HG02938 (cell line): ENCODE measurements around the gene PPIL3.

Source experiments
- ATAC-seq: cut with Tn5 transposase; IDR thresholded peaks from one replicate; pipeline ENCODE4 v1.9.1; 2021; ENCODE audit warnings: mild to moderate bottlenecking, moderate library complexity; ENCODE audit not compliant: unreplicated experiment

Gene PPIL3

DNA sequence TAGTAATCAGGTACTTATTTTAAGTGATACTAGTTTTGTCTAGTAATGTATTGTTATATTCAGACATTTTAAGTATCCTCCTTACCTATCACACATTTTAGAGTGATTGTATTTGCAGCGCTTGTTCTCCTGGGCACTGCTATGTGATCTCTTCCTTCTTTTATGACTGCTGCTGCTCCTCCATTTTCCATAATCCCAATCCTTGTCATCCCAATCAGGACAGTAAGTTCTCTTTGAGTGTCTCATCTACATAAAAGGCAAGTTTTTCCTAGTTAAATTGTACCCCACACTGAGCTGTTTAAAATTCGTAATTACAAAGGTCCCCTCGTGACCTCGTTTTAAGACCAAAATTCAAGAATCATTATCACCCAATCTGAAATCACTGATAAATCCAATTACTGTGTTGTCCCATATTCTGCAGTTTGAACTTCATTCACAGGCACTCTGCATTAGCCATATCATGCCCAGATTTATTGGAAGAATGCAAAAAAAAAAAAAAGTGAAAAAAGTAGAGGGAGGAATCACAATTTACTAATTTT lies 27.2 kb downstream of the PPIL3 start:
- ATAC-seq = no peak

DNA sequence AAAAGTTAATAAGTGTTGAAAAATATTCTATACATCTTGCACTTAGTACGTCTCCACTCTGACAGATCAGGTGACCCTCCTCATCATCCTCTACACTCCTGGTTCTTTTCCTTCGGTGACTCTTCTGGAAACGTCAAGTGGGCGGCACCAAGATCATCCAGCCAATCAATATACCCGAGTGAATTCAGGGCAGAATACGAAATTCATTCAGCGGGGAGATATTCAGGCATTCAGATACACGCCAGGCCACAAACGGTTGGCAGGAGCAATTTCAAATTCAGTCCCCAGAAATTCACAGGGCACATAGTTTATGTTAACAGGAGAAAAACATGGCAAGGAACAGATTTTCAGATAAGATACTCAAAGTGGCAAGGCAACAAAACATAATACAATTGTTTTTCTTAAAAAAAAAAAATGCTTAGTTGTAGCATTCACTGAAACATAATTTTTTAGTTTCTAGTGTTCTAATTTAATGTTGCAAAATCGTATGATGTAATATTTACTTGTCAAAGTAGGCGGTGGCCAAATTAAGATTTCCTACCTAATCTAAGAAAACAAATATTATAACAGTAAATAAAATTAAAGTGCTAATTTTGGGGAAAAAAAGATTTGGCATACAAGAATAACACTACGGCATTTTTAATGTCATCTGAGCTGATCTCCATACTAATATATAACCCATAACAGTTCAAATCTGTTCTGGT lies 28.6 kb downstream of the PPIL3 start:
- ATAC-seq = no peak

DNA sequence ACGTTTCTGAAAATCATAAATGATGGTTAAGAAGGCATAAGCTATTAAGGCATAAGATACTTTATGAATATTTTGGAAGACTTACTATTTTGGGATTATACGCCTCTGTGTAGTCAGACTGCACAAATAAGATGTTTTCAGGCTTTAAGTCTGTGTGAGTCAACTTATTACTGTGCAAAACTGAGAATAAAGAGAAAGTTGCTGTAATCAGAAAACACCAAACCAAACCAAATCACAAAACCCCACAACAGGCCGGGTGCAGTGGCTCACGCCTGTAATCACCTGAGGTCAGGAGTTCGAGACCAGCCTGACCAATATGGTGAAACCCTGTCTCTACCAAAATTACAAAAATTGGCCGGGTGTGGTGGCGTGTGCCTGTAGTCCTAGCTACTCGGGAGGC lies 32.1 kb downstream of the PPIL3 start:
- no peak for ATAC-seq

DNA sequence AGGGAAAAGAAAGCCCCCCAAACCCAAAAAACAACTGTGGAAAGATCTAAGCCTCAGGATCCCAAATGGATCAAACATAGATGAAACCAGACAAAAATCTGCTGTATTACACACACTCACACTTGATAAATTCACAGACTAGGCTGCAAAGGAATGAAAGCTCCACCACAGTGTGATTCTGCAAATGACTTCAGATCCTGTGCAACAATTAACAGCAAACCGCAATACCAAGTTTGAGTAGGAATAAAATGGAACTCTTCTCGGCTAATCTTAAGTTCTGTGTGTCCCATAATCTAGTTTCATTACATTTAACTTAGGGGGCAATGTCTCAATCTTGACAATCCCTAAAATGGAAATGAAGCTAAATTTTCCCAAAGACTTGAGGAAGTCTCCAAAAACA lies 36.3 kb downstream of the PPIL3 start:
- no peak for ATAC-seq

DNA sequence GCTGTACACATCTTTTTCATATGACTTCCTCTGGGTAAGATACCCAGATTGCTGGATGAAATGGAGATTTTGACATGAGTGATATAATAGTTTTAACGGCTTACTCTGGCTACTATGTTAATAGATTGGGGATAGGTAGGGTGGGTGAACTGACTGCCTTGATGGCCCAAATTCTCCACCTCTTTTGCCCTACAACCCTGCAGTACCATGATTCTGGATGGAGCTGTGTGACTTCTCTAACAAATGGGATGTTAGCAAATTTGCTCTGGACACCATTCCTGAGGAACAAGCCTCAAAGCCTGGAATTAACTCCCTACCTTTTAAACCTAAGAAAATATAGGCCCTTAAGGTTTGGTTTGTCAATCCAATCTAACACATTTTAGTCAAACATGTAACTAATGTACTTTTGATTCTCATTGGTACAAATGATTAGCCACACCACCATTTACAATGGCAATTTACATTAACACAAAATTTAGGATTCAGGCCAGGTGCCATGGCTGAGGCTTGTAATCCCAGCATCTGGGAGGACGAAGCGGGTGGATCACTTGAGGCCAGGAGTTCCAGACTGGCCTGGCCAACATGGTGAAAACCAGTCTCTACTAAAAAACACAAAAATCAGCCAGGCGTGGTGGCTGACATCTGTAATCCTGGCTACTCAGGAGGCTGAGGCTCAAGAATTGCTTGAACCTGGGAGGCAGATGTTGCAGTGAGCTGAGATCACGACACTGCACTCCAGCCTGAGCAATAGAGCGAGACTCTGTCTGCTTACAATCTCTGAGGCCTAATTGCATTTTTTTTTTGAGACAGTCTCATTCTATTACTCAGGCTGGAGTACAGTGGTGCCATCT lies 37.3 kb downstream of the PPIL3 start:
- ATAC-seq = no peak

DNA sequence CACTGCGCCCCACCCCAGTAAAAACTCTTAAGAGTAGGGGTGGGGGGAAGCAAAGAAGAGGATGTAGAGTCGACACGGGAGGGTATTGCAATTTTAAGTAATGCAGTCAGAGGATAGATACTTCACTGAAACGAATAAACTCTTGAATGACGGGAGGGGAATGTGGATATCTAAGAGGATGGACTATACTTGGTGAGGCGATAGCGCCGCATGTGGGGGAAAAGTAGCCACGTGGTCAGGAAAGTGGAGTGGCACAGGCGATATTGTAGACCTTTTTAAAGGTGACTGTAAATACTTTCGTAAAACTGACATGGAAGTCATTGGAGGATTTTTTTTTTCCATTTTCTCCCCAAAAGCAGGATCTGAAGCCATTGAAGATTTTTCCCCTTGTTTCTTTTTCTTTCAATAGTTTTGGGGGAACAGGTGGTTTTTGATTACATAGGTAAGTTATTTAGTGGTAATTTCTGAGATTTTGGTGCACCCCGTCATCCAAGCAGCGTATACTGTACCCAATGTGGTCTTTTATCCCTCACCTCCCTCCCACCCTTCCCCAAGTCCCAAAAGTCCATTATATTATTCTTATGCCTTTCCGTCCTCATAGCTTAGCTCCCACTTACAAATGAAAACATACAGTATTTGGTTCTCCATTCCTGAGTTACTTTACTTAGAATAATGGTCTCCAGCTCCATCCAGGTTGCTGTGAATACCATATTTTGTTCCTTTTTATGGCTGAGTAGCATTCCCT lies 38.2 kb downstream of the PPIL3 start:
- ATAC-seq = no peak

DNA sequence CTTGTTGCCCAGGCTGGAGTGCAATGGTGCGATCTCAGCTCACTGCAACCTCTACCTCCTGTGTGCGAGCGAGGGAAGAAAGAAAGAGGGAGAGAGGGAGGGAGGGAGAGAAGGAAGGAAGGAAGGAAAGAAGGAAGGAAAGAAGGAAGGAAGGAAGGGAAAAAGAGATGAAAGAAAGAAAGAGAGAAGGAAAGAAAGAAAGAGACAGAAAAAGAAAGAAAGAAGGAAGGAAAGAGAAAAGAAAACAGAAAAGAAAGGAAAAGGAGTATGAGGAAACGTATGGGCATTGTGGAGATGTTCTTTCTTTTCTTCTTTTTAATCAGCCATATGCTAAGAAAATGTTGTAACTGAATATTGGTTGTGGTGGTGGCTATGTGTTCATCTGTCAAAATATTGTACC lies 40.9 kb downstream of the PPIL3 start:
- no peak for ATAC-seq

DNA sequence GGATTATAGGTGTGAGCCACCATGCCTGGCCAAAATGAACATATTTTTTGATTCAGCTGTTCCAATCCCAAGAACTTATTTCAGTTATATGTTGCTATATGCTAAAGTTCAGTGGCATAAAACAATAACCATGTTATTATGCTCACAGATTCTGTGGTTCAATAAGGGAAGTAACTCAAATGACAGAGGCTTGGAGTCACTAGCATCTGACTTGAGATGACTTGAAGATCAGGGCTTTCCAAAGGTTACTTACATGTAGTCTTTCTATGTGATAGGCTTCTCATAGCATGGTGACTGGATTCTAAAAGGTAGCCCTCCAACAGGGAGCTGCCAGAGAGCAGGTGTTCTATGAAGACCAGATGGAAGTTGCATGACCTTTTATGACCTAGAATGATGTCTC lies 41.6 kb downstream of the PPIL3 start:
- no peak for ATAC-seq

DNA sequence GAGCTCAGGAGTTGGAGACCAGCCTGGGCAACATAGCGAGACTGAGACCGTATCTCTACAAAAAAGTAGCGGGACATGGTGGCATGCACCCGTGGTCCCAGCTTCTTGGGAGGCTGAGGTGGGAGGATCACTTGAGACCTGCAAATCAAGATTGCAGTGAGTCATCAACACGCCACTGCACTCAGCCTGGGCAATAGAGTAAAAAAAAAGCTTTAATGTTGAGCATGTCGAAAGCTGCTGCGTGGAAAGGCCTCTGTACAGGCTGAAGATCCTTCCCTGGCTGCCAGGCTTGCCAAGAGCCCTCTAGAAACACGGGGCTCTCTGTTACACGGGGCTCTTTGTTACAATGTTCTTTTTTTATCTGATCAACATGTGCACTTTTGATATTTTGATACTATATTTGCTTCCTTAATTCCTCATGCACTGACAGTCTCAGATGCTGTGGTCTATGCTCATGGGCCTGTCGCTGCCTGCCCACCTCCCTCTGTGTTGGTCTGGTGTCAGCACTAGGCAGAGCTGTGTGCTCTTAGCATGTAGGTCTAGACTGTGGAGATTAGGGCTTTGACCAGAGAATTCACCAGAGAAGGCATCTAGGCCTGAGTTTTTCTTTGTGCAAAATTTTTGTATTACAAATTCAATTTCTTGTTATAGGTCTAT lies 43.1 kb downstream of the PPIL3 start:
- ATAC-seq = no peak

DNA sequence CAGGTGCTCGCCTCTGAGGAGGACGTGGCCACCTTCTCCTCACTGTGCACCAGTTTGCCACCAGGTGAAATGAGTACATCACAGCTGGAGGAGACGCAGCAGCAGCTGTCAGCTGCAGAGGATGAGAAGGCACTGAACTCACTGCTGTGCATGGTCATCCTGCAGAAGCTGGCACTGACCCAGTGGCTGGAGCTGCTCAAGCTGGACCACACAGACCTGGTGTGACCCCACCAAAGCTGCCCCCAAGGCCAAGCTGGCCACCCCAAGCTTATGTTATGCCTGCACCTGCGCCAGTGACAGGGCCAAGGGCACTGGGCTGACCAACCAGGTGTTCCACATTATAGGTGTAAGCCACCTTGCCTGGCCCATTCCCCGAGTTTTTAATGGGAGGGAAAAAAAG lies 43.7 kb downstream of the PPIL3 start:
- no peak for ATAC-seq

DNA sequence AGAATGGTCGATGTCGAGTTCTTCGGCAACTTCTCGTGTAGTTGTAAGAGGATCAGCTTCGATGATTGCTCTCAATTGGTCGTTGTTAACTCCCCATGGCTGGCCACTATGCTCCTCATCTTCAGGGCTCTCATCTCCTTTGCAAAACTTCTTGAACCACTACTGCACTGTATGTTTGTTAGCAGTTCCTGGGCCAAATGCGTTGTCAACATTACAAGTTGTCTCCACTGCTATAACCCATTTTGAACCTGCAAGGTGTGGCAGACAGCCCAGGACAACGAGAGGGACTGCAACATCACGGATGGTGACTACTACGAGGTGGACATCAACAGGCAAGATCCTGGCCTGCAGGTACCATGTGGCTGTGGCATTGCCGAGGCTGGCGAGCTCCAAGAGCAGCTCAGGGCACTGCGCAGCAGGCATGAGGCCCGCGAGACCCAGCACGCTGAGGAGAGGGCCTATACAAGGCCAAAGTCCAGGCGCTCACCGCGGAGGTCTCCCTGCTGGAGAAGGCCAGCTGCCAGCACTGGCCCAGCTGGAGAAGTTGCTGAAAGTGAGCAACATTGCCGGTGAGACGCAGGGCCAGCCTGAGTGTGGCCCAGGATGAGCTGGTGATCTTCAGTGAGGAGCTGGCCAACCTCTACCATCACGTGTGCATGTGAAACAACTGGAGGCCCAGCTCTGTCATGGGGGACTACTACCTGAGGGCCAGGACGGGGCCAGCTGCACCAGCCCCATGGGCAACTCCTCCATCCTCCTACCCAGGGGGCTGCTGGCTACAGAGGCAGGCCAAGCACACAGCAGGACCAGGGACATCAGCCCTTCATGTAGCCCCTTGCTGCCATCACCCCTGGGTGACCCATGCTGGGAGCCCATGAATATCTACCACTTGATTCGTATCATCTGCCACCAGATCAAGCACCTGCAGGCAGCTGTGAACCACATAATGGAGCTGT lies 44.6 kb downstream of the PPIL3 start:
- ATAC-seq = no peak

DNA sequence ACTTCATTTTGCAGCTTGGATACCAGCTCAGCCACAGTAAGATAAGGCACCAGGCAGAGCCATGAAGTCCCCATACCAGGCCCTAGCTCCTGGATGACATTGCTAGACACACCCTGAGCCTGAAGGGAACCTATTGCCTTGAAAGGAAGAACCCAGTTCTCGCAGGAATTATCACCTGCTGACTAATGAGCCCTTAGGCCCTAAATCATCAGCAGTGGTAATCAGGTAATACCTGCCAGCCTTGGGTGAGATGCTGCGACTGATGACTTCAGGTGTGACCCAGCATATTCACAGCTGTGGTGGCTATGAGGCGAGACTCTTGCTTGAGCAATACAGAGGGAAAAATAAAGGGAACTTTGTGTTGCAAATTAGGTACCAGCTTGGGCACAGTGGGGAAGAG lies 49.4 kb downstream of the PPIL3 start:
- no peak for ATAC-seq

DNA sequence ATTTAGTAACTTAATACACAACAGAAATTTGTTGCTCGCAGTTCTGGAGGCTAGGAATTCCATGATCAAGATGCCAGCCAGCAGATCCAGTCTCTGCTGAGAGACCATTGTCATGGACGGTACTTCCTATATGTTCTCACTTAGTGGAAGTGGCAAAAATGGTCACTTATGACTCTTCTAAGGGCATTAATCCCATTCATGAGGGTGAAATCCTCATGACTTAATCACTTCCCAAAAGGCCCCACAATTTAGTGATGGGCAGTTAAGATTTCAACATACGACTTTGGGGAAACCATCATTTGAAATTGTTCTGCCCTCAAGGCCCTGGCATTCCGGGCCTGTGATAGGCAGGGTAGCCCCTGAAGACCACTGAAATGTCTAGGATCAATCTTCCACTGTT lies 54.2 kb downstream of the PPIL3 start:
- ATAC-seq = no peak

DNA sequence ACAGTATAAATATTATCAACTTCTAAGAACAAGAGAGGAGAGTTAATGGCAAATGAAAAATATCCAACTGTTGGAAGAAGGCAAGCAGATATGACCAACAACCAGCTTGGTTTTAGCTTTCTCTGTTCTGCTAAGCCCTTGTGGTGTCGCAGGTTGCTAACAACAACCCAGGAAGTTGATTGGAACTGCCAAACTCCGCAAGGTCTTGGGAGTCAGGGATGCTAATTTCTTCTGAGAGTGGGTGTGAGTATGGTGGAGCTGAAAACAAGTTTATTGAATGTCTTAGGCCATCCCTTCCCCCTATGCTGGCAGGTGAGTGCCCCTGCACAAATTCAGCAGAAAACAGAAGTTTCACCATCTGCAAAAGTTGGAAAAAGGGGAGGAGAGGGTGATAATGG lies 59.6 kb downstream of the PPIL3 start:
- ATAC-seq = no peak

DNA sequence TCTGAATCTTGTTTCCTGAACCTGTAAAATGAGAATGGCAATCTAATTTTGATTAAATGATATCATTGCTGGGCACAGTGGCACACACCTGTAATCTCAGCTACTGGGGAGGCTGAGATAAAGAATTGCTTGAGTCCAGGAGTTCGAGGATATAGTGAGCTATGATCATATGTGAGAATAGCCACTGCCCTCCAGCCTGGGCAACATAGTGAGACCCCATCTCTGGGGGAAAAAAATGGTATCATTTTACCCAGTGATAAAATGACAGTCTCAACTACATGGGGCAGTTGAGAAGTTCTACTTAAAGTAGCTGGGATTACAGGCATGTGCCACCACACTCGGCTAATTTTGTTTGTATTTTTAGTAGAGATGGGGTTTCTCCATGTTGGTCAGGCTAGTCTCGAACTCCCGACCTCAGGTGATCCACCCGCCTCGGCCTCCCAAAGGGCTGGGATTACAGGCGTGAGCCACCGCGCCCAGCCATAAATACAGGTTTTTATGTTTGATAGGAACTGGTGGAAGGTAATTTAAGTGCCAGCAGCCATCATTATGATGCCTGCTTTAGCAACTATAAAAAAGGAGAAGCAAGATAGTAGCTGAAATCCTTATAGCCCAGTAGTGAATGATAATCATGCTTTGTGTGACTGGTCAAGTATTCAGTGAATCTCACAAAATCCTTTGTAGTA lies 60.2 kb downstream of the PPIL3 start:
- no peak for ATAC-seq

DNA sequence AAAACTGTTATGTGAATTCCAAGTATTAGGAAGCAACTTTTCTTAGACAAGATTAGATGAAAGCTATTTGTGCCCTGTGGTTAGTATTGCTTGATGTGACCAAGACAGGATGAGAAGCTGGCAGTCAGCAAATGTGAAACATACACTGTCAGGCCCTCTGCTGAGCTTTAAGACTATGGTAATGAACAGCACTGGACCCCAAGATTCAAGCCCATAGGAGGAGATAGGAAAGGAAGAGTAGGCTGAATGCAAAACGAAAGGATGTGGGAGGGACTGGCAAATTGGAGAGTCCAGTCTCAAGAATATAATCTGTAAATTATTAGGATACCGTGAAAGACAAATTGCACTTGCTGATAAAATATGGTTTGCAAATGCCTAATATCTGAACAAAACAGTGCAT lies 60.8 kb downstream of the PPIL3 start:
- ATAC-seq = no peak

DNA sequence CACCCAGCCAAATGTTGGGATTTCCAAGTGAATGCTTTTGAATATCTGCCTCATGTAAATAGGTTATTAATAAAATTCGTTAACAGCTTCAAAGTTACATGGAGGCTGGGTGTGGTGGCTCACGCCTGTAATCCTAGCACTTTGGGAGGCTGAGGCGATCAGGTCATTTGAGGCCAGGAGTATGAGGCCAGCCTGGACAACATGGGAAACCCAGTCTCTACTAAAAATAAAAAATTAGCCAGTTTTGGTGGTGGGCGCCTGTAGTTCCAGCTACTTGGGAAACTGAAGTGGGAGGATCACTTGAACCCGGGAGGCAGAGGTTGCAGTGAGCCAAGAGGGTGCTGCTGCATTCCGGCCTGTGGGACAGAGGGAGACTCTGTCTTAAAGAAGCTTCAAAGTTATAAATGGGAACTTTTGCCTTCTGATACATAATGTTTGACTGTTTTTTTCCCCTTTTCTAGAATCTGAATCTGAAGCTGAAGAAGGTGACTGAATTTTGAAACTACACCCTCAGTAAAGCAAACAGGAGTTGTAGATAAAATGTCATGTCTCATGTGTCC lies 67.1 kb downstream of the PPIL3 start:
- no peak for ATAC-seq
